HG03025 (cell line): ENCODE results near the gene SRGAP2C.
"Not testable (repeated sequence)": the region's sequence is repeated elsewhere in the genome, so short reads cannot be mapped to it uniquely, and the experiment has no call there.

Source experiments
- ATAC-seq: cut with Tn5 transposase; IDR thresholded peaks from one replicate; pipeline ENCODE4 v1.9.1; 2021; ENCODE audit warnings: mild to moderate bottlenecking, moderate library complexity; ENCODE audit not compliant: unreplicated experiment, low FRiP score

SRGAP2C gene

GRCh38 chr1:121275435-121275834, 90.7 kb downstream of the SRGAP2C start:
- not testable (repeated sequence) for ATAC-seq

- not testable (repeated sequence) for ATAC-seq
Observed at GRCh38 chr1:121278202-121278601, 93.4 kb downstream of the SRGAP2C start.

- ATAC-seq, result not testable (repeated sequence)
Observed at GRCh38 chr1:121278777-121279547, 94.2 kb downstream of the SRGAP2C start.

DNA sequence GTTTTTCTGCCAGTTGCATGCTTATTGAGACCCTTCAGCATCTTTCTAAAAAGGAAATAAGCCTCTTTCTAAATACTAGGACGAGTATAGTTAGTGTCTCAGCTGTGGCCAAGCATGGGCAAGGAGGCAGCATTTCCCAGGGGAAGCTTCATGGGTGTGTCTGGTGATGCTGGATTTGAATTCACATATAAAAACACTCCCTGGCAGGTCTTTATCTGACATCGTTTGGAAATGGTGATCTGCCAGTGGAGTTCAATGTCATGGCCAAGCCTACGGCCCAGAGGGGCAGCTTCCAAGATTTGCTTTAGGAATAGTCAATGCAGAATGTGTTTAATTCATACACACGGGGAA, 94.7 kb downstream of the SRGAP2C start:
- ATAC-seq, result not testable (repeated sequence)

DNA sequence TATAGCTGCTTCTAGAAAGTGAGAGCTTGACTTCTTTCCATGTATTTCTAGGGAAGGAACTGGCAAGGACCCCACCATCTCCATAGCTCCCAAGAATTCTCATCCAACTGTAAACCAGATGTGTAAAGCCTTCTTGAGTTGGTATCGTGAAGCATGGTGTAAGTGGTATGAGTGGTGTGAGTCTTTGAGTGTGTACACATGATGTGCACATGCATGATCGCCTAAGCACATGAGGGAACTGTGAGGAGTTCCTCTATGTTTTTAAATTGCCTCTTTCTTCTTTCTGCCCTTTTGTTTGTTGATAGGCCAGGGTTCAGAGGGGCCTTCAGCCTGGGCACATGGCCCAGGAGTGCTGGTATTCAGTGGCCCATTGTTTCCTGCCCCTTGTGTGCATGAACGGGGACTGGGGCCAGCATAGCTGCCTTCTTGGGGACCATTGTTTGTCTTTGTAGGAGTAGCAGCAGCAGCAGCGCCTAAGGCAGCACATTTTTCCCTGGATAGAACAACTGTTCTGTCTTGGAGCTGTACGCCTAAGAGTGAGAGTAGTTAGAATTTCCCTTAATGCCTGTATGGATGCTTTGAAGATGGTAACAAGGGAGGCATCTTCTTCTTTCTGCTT, 96.0 kb downstream of the SRGAP2C start:
- ATAC-seq, result not testable (repeated sequence)

GRCh38 chr1:121281480-121281879, 96.7 kb downstream of the SRGAP2C start:
- ATAC-seq, result not testable (repeated sequence)

GRCh38 chr1:121283587-121284180, 98.9 kb downstream of the SRGAP2C start:
- not testable (repeated sequence) for ATAC-seq

DNA sequence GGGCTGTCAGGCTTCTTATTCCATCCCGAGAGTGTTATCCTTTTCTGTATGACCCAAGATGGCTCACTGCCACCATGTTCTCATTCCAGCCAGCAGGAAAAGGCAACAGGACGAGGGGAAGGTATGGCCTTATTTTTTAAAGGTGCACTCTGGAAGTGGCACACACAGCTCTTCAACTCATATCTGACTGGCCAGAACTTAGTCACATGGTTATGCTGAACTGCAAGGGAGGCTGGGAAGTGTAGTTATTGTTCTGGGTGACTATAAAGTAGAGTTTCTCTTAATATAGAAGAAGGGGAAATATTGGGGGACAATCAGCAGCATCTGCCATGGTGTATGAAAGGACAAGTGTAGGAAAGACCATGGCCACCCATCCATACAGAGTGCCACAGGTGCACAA, 107.8 kb downstream of the SRGAP2C start:
- ATAC-seq, result not testable (repeated sequence)

DNA sequence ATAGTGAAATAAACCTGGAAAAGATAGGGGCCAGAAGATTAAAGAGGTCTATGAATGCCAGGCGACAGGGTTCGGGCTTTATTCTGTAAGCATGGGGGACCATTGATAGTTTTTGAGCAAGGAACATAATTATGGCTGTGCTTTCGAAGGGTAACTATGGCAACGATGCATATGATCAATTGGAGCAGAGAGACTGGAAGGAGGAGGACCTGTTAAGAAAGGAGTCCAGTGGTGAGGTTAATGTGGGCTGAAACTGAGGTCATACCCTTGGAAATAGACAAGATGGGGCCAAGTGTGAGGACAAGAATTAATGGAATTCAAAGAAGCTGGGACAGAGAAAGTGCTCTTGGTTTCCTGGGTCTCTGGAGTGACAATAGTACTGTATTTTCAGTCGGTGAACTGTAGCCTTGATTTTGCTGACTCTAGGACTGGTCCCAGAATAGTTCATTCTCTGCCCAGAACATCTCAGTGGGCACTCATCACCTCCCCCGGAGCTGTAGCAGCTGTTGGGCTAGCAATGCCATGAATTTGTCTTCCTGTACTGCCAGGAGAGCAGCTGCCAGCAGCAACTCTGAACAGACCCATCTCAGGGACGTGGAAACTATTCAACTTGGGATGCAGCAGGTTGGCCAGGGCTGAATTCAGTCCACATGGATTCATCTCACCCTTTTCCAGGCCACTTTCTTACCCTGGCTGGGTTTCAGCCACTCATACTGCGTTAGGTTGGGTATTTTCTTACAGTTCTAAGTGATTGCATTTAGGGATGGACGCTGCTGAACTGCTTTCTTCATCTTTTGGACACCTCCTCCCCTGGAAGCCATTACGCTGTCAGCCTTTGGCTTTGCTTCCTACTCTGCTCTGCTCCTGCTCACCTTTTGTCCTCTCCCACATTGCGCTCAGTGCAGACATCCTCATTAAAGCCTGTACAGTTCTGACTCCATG, 108.8 kb downstream of the SRGAP2C start:
- not testable (repeated sequence) for ATAC-seq

DNA sequence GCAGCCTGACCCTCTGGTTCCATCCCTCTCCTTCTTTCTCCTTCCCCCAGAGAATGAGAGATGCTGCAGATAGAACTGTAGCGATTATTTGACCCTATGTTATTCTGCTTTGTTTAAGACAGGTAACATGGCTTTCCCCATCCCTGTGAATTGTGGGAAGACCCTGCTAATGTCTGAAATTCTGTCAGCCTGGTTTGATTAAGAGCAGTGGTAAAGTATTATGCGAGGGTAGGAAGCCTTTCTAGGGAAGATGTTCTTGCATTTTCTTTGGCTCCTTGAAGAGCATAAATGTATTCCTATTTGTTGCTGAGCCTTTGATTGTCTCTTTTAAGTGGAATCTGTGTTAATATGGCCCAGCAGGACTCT, 109.4 kb downstream of the SRGAP2C start:
- not testable (repeated sequence) for ATAC-seq

DNA sequence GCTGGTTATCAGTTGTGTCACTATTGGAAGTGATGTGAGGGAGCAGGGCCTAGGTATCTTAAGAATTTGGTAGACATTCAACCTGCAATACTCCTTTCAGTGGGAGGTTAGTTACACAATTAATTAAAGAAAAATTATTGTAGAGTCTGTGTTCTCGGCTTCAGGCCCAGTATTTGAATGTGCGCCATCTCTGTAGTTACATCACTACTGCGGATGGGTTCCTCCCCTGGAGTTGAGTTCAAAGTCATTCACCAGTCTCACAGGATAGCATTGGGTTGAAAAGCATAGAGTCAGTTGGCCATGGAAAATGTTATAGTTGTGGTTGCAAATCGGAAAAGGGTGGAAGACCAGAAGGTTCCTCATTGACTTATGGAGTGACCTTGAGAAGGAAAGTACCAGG, 111.8 kb downstream of the SRGAP2C start:
- ATAC-seq, result not testable (repeated sequence)

- ATAC-seq, result not testable (repeated sequence)
Observed at GRCh38 chr1:121298529-121298928, 113.8 kb downstream of the SRGAP2C start.

GRCh38 chr1:121299514-121300149, 114.9 kb downstream of the SRGAP2C start:
- not testable (repeated sequence) for ATAC-seq

- not testable (repeated sequence) for ATAC-seq
Observed at GRCh38 chr1:121301876-121302275, 117.1 kb downstream of the SRGAP2C start.

DNA sequence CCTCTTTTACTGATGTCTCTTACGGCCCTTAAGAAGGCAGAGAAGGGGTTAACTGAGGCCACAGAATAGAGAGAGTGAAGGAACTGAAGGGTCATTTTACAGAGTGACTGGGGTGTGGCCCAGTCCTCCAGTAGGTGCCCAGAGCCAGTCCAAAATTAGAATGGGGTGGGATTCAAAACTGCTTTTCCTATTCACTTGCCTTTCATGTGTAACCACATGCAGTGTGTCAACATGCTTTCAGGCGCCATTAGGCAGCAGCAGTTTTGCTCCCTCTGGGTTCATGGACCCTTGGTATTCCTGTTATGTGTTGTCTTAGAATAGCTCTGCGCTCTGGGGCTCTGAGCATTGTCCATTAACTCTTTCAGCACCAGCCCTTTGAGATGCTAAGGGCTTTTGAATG, 123.0 kb downstream of the SRGAP2C start:
- not testable (repeated sequence) for ATAC-seq

DNA sequence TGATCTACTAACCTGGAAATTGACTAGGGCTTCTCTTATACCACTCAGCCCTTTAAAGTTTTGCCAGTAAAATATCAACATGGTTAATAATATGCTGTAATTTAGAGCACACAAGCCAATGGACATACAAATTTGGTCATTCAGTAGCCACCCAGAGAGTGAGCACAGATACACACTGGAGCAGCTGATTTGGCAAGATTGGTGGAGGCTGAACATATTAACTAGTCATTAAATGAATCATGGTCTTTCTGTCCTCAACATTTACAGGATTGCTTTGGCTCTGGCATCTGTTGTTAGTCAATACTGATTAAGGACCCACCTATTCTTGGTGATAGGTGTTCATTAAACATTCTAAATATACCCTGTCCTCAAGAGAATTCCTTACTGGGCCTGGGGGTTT, 130.7 kb downstream of the SRGAP2C start:
- not testable (repeated sequence) for ATAC-seq

- not testable (repeated sequence) for ATAC-seq
Observed at GRCh38 chr1:121316081-121316480, 131.3 kb downstream of the SRGAP2C start.

DNA sequence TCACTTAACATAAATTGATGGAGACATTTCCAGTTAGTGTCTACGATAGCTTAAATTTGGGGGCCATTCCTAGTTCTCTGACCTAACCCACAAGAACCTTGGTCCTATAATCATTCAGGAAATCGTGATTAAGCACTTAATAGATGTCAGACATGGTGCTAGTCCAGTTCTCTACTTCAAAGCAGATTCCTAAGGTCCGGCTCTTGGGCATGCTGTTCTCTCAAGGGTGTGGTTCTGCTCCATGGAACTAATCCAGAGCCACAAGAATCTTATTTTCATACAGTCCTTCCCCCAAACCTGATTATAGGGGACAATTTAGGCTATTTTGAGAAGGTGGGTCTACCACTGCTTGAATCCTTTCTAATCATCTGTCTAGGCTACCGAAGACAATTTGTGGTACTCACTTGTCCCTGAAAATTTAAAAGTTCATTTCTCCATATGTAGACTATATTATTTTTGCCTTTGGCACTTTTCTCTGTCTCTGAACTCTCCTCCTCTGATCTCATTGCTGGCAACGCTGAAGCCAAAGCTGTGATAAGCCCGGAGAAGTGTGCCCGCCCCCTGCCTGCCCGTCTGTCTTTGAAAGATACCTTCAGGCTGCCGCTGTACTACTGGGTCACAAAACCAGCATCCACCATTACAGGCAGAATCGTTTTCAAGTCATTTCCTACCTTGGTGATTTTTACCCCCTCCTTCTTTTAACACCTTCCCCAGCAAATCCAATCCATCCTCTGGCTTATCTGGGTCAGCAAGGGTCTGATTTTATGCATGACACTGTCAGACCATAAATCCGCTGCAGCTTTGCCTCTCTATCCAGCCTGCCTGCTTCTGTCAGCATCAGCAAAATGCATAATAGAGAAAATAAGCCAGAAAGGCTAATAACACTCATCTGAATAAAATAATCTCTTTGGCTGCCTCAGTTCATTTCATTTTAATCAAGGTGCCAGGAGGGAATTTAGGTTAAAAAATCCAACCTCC, 133.0 kb downstream of the SRGAP2C start:
- not testable (repeated sequence) for ATAC-seq

GRCh38 chr1:121318687-121319086, 133.9 kb downstream of the SRGAP2C start:
- ATAC-seq, result not testable (repeated sequence)
